Lower leg skin (tissue), 4 donors: Measurements from ENCODE around the gene CCR5. TPM values are rescaled to one million over a fixed set of nuclear protein-coding genes. Genes with fewer than 3 reads are reported as not detected.
A peak's percentile ranks its signal among the peaks of the same experiment; 100 is the strongest.

Source experiments
- DNase-seq, 2 donors: peaks; one replicate each; pipeline ENCODE4 v3.0.0-alpha.2; 2019; ENCODE audit warnings: low spot score in 2 of 2
- H3K4me3 ChIP-seq: fragments of 200-600 bp; sonication (generic); 2 replicates; pipeline ENCODE4 v1.5.1; 2017; ENCODE audit warnings: mild to moderate bottlenecking, low read depth; ENCODE audit not compliant: poor library complexity, severe bottlenecking
- CTCF ChIP-seq, 3 donors: fragments of 450-650 bp; IDR thresholded peaks; one replicate each; pipeline ENCODE4 v1.5.1; 2016; ENCODE audit warnings: antibody characterized with exemption in 3 of 3, mild to moderate bottlenecking in 3 of 3, moderate library complexity in 2 of 3
- POLR2A ChIP-seq, 2 donors: fragments of 450-650 bp; IDR thresholded peaks; one replicate each; pipeline ENCODE4 v1.6.1; 2016 to 2017; ENCODE audit warnings: antibody characterized with exemption in 2 of 2, mild to moderate bottlenecking in 1 of 2, moderate library complexity in 1 of 2
- WGBS, 2 donors: methylation state at CpG; one replicate each; pipeline ENCODE4 v1.1.5; 2018; 5-methylcytosine and 5-hydroxymethylcytosine counted together
- intact Hi-C: fragments of 100-400 bp; cut with DNase I; formaldehyde crosslinking; loops from one replicate; pipeline ENCODE4 v1.15.0; 2023; ENCODE audit warnings: low total_unique reads
- total RNA-seq, 4 donors: library from RNA; depleted of rRNA; stranded (reverse); fragments of >200 nt; gene quantifications; one replicate each; pipeline ENCODE4 v1.1.0, GENCODE V29; 2016

The CCR5 gene
- total RNA-seq, 4 donors from 2014 or later = 0.16 to 0.55 (median 0.20) TPM; not detected in 1

GRCh38 chr3:46372492-46373359 lies 2.0 kb downstream of the CCR5 start:
- H3K4me3 ChIP-seq = no peak overlapping the region
- 85 to 86% methylated on average over 9 of the region's 9 CpGs for WGBS, 2 donors
- DNase-seq = no peak
- TF ChIP-seq POLR2A (IDR thresholded peaks at IDR 0.05) = no peak
- no peak for TF ChIP-seq CTCF (IDR thresholded peaks at IDR 0.05)
- intact Hi-C loops = loop anchor here (10.0 kb wide), 1 partner anchor 438 kb away; no protein-coding TSS in a partner anchor

- TF ChIP-seq CTCF (IDR thresholded peaks at IDR 0.05) (no peak), POLR2A (IDR thresholded peaks at IDR 0.05) (no peak)
- intact Hi-C loops = loop anchor here (10.0 kb wide), 1 partner anchor 440 kb away; no protein-coding TSS in a partner anchor
- H3K4me3 ChIP-seq = no peak overlapping the region
- WGBS, 2 donors = 81 to 88% methylated on average over 3 of the region's 3 CpGs
- DNase-seq = no peak
These were observed 4.0 kb downstream of the CCR5 start for GRCh38 chr3:46374755-46375154.

GRCh38 chr3:46375218-46375617 lies 4.5 kb downstream of the CCR5 start:
- TF ChIP-seq CTCF (IDR thresholded peaks at IDR 0.05) (no peak), POLR2A (IDR thresholded peaks at IDR 0.05) (no peak)
- no peak for DNase-seq
- intact Hi-C loops = loop anchor here (10.0 kb wide), 1 partner anchor 440 kb away; no protein-coding TSS in a partner anchor
- H3K4me3 ChIP-seq = no peak overlapping the region
- 84 to 87% methylated on average over 2 of the region's 2 CpGs for whole genome bisulfite sequencing, 2 donors

GRCh38 chr3:46375814-46376213 lies 5.1 kb downstream of the CCR5 start:
- 39 to 52% methylated on average over 2 of the region's 2 CpGs for WGBS, 2 donors
- intact Hi-C loops = loop anchor here (10.0 kb wide), 1 partner anchor 441 kb away; no protein-coding TSS in a partner anchor
- DNase-seq = no peak
- no peak for TF ChIP-seq CTCF (IDR thresholded peaks at IDR 0.05)
- no peak for TF ChIP-seq POLR2A (IDR thresholded peaks at IDR 0.05)
- H3K4me3 ChIP-seq = no peak overlapping the region

GRCh38 chr3:46378426-46378942 lies 7.7 kb downstream of the CCR5 start:
- 28 to 36% methylated on average over 8 of the region's 8 CpGs for WGBS, 2 donors
- no peak overlapping the region for H3K4me3 ChIP-seq
- intact Hi-C loops = loop anchor here (10.0 kb wide), 1 partner anchor 444 kb away; no protein-coding TSS in a partner anchor
- no peak for TF ChIP-seq CTCF (IDR thresholded peaks at IDR 0.05)
- TF ChIP-seq POLR2A (IDR thresholded peaks at IDR 0.05) = no peak
- DNase-seq = peak; percentile 49 to 91
